ENCODE results near the gene TMTC1. TPM values are rescaled to one million over a fixed set of nuclear protein-coding genes. Genes with fewer than 3 reads are reported as not detected.

TMTC1 gene
- total RNA-seq, 2 donors from 2014 or later, result 0.22 to 0.51 TPM

GRCh38 chr12:29769162-29769858 is 14.4 kb downstream of the TMTC1 start:
- Mint-ChIP-seq H3K27me3 (ENCODE audit: low read depth) (no peaks in the 10 kb centered on the region), H3K9me3 (peaks cover 0 to 4% of the 10 kb centered on the region in 2 donors), H3K36me3 (ENCODE audit: insufficient read depth in 2 of 2) (no peaks in the 10 kb centered on the region), H3K4me3 (no peak overlapping the region), H3K27ac (no peak overlapping the region), H3K4me1 (ENCODE audit: low read depth) (no peaks in the 10 kb centered on the region)
- no peak for DNase-seq
- no peak for ATAC-seq (replicated peaks in 1 of 2)

DNA sequence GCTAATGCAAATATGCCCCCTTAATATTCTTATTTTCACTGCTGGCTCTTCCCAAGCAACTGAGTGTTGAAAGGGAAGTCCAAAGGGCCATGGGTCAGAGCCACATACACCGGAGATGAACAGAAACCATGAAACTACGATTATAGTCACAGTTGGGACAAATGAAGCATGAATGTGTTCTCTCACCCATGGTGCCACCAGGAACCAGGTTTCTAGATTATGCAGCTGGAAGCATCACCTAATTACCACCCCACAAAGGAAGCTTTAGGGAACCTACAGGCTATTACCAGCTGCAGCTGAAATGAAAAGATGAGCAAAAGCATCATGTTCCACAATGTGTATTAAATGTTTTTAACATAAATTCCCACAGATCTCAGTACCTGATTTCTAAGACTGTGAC is 15.4 kb downstream of the TMTC1 start:
- DNase-seq (no peak), ATAC-seq (replicated peaks in 1 of 2) (no peak)
- Mint-ChIP-seq H3K4me3 (no peak overlapping the region), H3K27me3 (ENCODE audit: low read depth) (no peaks in the 10 kb centered on the region), H3K36me3 (ENCODE audit: insufficient read depth in 2 of 2) (no peaks in the 10 kb centered on the region), H3K4me1 (ENCODE audit: low read depth) (no peaks in the 10 kb centered on the region), H3K9me3 (peaks cover 0 to 4% of the 10 kb centered on the region in 2 donors), H3K27ac (no peak overlapping the region)

DNA sequence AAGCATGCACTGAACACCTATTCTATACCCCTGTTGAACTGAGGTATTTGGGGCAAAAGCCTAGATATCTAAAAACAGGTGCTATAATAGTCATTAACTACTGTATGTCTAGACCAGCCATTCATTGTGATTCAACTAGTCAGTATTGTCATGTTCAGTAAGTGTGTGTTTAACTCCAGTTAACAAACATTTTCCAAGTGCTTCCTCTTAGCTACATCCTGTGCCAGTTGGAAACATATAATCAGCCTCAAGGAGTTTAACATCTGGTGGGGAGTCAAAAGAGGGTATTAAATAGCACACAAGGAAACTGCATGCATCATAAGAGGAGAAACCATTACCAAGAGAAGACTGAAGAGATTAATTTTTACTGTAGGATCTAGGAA is 20.4 kb downstream of the TMTC1 start:
- ATAC-seq (replicated peaks in 1 of 2) (no peak), DNase-seq (no peak)
- Mint-ChIP-seq H3K27me3 (ENCODE audit: low read depth) (no peaks in the 10 kb centered on the region), H3K27ac (no peak overlapping the region), H3K9me3 (no peaks in the 10 kb centered on the region), H3K36me3 (ENCODE audit: insufficient read depth in 2 of 2) (no peaks in the 10 kb centered on the region), H3K4me3 (no peak overlapping the region), H3K4me1 (ENCODE audit: low read depth) (no peaks in the 10 kb centered on the region)

- DNase-seq (no peak), ATAC-seq (replicated peaks in 1 of 2) (no peak)
- no peak overlapping the region for H3K27ac Mint-ChIP-seq
- no peaks in the 10 kb centered on the region for H3K4me1 Mint-ChIP-seq (ENCODE audit: low read depth)
- H3K27me3 Mint-ChIP-seq (ENCODE audit: low read depth), result no peaks in the 10 kb centered on the region
- H3K36me3 Mint-ChIP-seq (ENCODE audit: insufficient read depth in 2 of 2), result no peaks in the 10 kb centered on the region
- H3K9me3 Mint-ChIP-seq, result no peaks in the 10 kb centered on the region
- H3K4me3 Mint-ChIP-seq, result no peak overlapping the region
Observed at GRCh38 chr12:29762637-29763300, 21.0 kb downstream of the TMTC1 start.

GRCh38 chr12:29759950-29760349 is 23.8 kb downstream of the TMTC1 start:
- Mint-ChIP-seq H3K9me3 (no peaks in the 10 kb centered on the region), H3K27me3 (ENCODE audit: low read depth) (no peaks in the 10 kb centered on the region), H3K4me3 (no peak overlapping the region)

DNA sequence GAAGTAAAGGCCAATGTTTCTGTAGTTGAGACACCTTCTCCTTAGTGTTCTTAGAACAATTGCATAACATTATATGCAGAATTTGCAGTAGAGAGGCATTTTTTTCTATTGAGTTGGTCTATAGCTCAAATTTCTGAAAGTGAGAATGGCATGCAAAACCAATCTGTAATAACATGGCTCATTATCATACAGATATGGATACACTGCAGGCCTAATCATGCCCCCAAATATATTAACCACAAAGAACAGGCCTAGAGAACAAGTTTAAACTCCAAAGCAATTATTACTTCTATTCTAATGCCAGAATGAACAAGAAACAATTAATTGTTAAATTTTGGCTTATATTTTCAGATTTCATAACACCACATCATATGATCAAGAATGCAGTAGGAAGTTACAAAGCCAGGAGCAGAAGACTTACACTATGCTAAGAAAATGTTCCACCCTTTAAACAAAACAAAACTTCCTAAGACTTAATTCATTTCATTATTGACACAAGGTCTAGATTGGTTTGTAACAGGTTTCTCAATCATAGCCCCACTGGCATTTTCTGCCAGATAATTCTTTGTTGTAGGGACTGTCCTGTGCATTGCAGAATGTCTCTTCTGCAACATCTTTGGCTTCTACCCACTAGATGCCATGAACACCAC is 26.9 kb downstream of the TMTC1 start:
- no peaks in the 10 kb centered on the region for H3K27me3 Mint-ChIP-seq (ENCODE audit: low read depth)
- no peaks in the 10 kb centered on the region for H3K36me3 Mint-ChIP-seq (ENCODE audit: insufficient read depth in 2 of 2)
- no peak overlapping the region for H3K4me3 Mint-ChIP-seq
- DNase-seq (no peak), ATAC-seq (replicated peaks in 1 of 2) (no peak)
- no peak overlapping the region for H3K27ac Mint-ChIP-seq
- no peaks in the 10 kb centered on the region for H3K4me1 Mint-ChIP-seq (ENCODE audit: low read depth)
- H3K9me3 Mint-ChIP-seq, result no peaks in the 10 kb centered on the region

More at GRCh38 chr12:29759950-29760349, 23.8 kb downstream of the TMTC1 start:
- H3K36me3 Mint-ChIP-seq (ENCODE audit: insufficient read depth in 2 of 2), result no peaks in the 10 kb centered on the region
- no peak for DNase-seq
- no peak for ATAC-seq (replicated peaks in 1 of 2)
- H3K4me1 Mint-ChIP-seq (ENCODE audit: low read depth), result no peaks in the 10 kb centered on the region
- no peak overlapping the region for H3K27ac Mint-ChIP-seq

GRCh38 chr12:29754235-29755189 is 29.2 kb downstream of the TMTC1 start:
- Mint-ChIP-seq H3K27ac (no peak overlapping the region), H3K4me1 (ENCODE audit: low read depth) (no peaks in the 10 kb centered on the region), H3K9me3 (no peaks in the 10 kb centered on the region), H3K36me3 (ENCODE audit: insufficient read depth in 2 of 2) (no peaks in the 10 kb centered on the region), H3K27me3 (ENCODE audit: low read depth) (peaks cover 7% of the 10 kb centered on the region), H3K4me3 (no peak overlapping the region)
- no peak for ATAC-seq (replicated peaks in 1 of 2)
- no peak for DNase-seq

- Mint-ChIP-seq H3K4me1 (ENCODE audit: low read depth) (no peaks in the 10 kb centered on the region), H3K4me3 (no peak overlapping the region), H3K27ac (no peak overlapping the region), H3K9me3 (no peaks in the 10 kb centered on the region), H3K27me3 (ENCODE audit: low read depth) (peaks cover 12% of the 10 kb centered on the region), H3K36me3 (ENCODE audit: insufficient read depth in 2 of 2) (no peaks in the 10 kb centered on the region)
- DNase-seq (no peak), ATAC-seq (replicated peaks in 1 of 2) (no peak)
Observed at GRCh38 chr12:29752121-29752520, 31.6 kb downstream of the TMTC1 start.

- ATAC-seq (replicated peaks in 1 of 2), result no peak
- Mint-ChIP-seq H3K9me3 (no peaks in the 10 kb centered on the region), H3K27ac (no peak overlapping the region), H3K4me1 (ENCODE audit: low read depth) (no peaks in the 10 kb centered on the region), H3K4me3 (no peak overlapping the region), H3K27me3 (ENCODE audit: low read depth) (peaks cover 12% of the 10 kb centered on the region), H3K36me3 (ENCODE audit: insufficient read depth in 2 of 2) (no peaks in the 10 kb centered on the region)
- DNase-seq, result no peak
Observed at GRCh38 chr12:29751676-29752075, 32.1 kb downstream of the TMTC1 start.

- H3K9me3 Mint-ChIP-seq, result no peaks in the 10 kb centered on the region
Observed at GRCh38 chr12:29750928-29751220, 32.9 kb downstream of the TMTC1 start.

DNA sequence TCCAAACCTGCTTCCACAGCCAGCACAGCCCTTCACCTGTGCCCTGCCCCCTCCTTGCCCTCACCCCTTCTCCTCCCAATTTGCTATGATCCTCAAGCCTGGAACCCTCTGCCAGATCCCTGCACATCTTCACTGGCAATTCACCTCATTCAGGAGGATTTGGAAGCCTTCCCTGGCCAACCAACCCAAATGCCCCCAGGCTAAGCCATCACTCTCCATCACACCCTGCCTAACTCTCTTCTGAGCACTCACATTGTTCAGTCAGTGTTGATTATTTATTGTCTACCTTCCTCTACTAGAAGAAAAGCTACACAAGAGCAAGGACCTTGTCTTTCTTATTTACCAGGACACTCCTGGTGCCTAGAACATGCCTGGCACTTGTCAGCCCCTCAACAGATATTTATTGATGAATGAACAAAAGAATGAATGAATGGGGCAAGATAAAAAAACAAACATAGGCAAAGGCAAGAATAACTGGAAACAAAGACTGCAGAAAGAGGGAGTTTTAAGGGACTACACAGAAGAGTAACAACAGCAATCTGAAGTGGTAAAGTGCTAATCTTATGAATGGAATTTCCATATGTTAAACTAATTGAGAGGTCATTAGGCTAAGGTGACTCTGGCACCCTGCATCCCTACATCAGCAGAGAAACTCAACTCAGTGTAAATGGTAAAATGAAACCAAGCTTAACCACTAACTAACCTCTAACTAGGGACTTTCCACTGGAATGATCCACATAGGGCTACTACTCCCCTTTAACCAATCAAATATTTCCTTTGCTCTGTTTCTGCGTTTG is 33.4 kb downstream of the TMTC1 start:
- Mint-ChIP-seq H3K36me3 (ENCODE audit: insufficient read depth in 2 of 2) (no peaks in the 10 kb centered on the region), H3K27ac (no peak overlapping the region), H3K4me3 (no peak overlapping the region), H3K27me3 (ENCODE audit: low read depth) (peaks cover 12% of the 10 kb centered on the region), H3K4me1 (ENCODE audit: low read depth) (no peaks in the 10 kb centered on the region), H3K9me3 (no peaks in the 10 kb centered on the region)
- peak in 1 of 2 donors; percentile 30 for ATAC-seq (replicated peaks in 1 of 2)
- no peak for DNase-seq

More at GRCh38 chr12:29750928-29751220, 32.9 kb downstream of the TMTC1 start:
- no peak for DNase-seq
- Mint-ChIP-seq H3K36me3 (ENCODE audit: insufficient read depth in 2 of 2) (no peaks in the 10 kb centered on the region), H3K27me3 (ENCODE audit: low read depth) (peaks cover 12% of the 10 kb centered on the region), H3K27ac (no peak overlapping the region), H3K4me1 (ENCODE audit: low read depth) (no peaks in the 10 kb centered on the region), H3K4me3 (no peak overlapping the region)
- no peak for ATAC-seq (replicated peaks in 1 of 2)

DNA sequence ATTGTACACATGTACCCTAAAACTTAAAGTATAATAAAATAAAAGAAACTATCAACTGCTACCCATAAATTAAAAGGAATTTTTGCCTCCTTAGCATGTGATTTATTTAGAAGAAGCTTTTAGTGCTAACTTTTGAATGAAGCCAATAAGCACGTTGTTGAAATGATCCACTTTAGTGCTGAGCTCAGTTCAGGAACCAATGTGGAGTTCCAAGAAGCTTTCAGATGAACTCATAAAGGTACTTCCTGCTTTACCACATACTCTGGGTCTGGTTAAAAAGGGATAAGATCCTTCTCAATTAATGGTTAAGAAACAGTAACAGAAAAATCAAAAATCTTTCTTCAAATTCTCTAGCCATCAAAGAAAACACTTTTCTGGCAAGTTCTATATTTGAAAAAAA is 39.4 kb downstream of the TMTC1 start:
- Mint-ChIP-seq H3K36me3 (ENCODE audit: insufficient read depth in 2 of 2) (no peaks in the 10 kb centered on the region), H3K4me1 (ENCODE audit: low read depth) (no peaks in the 10 kb centered on the region), H3K27ac (no peak overlapping the region)

More for the DNA sequence above, 39.4 kb downstream of the TMTC1 start:
- Mint-ChIP-seq H3K27me3 (ENCODE audit: low read depth) (peaks cover 3% of the 10 kb centered on the region), H3K4me3 (no peak overlapping the region), H3K9me3 (no peaks in the 10 kb centered on the region)
- DNase-seq (no peak), ATAC-seq (replicated peaks in 1 of 2) (no peak)

Measured in activated T-cell treated with anti-CD3 and anti-CD28 coated beads, Interleukin-2, amount 50 U/mL, for 72 hours (primary cell).